GM13976 (cell line): ENCODE results near the gene ATXN7.

Experiments
- DNase-seq: peaks from one replicate; pipeline ENCODE4 v3.0.0; 2012; ENCODE audit warnings: low spot score
- in situ Hi-C: fragments of 300-500 bp; cut with MboI; formaldehyde crosslinking; loops from one replicate; pipeline ENCODE4 v1.12.0; 2022; ENCODE audit warnings: low sequenced_read_pairs, mixed read lengths, inconsistent platforms; ENCODE audit not compliant: unreplicated experiment
- TF ChIP-seq, protein P1 (sequence below): IDR thresholded peaks from 2 replicates; pipeline ENCODE4 v1.5.1; 2012; ENCODE audit warnings: borderline replicate concordance, mild to moderate bottlenecking; ENCODE audit not compliant: insufficient read depth; ENCODE audit errors: extremely low read depth, missing control alignments, control extremely low read depth

ATXN7 gene

DNA sequence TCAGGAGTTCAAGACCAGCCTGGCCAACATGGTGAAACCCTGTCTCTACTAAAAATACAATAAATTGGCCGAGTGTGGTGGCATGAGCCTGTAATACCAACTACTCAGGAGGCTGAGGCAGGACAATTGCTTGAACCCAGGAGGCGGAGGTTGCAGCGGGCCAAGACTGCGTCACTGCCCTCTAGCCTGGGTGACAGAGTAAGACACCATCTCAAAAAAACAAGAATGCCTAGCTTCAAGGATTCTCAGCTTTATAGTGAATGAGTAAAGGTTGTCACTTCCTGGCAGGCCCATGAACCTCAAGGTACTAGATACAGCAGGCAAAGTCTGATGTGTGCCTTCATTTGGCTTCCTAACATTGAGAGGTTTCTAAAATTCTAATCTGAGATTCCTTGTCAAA, 14.5 kb upstream of the ATXN7 start:
- TF ChIP-seq, protein P1, sequence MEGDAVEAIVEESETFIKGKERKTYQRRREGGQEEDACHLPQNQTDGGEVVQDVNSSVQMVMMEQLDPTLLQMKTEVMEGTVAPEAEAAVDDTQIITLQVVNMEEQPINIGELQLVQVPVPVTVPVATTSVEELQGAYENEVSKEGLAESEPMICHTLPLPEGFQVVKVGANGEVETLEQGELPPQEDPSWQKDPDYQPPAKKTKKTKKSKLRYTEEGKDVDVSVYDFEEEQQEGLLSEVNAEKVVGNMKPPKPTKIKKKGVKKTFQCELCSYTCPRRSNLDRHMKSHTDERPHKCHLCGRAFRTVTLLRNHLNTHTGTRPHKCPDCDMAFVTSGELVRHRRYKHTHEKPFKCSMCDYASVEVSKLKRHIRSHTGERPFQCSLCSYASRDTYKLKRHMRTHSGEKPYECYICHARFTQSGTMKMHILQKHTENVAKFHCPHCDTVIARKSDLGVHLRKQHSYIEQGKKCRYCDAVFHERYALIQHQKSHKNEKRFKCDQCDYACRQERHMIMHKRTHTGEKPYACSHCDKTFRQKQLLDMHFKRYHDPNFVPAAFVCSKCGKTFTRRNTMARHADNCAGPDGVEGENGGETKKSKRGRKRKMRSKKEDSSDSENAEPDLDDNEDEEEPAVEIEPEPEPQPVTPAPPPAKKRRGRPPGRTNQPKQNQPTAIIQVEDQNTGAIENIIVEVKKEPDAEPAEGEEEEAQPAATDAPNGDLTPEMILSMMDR = no peak
- in situ Hi-C loops = loop anchor here (25.0 kb wide), 1 partner anchor 613 kb away; no protein-coding TSS in a partner anchor
- no peak for DNase-seq

DNA sequence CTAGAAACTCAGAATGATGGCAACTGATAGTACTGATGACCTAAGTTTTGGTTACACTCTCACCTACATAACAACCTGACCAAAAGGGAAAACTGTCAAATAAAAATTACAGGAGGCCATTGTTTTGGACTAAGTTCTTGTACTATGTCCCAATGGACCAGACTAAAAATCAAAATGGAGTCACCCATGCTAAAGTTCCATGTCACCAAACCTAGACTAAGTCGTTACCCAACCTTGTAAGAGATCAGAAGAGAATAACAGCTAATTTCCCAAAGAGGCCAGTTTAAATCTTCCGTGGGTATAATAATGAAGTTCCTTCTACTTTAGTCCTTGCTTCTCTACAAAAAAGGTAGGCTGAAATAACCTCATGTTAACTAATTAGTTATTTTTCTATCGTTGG, 12.4 kb upstream of the ATXN7 start:
- in situ Hi-C loops = no loop called here
- TF ChIP-seq, protein P1 = no peak
- DNase-seq = no peak

DNA sequence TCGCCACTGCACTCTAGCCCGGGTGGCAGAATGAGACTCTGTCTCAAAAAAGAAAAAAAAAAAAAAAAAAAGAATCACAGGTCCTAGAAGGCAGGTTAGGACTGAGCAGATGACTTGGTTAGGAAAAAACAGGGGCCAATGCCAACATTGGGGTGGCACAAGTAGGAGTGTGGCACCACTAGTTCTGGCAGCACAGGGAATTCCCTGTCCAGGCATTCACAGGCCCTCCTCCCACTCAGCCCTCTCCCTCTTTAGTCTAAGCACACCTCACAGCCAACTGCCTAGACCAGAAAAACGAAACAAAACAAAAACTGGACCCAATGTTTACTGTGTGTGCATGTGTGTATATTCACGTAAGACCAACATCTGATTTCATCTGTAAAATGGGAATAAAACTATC, 10.6 kb upstream of the ATXN7 start:
- DNase-seq = no peak
- TF ChIP-seq, protein P1 = no peak
- in situ Hi-C loops = no loop called here

DNA sequence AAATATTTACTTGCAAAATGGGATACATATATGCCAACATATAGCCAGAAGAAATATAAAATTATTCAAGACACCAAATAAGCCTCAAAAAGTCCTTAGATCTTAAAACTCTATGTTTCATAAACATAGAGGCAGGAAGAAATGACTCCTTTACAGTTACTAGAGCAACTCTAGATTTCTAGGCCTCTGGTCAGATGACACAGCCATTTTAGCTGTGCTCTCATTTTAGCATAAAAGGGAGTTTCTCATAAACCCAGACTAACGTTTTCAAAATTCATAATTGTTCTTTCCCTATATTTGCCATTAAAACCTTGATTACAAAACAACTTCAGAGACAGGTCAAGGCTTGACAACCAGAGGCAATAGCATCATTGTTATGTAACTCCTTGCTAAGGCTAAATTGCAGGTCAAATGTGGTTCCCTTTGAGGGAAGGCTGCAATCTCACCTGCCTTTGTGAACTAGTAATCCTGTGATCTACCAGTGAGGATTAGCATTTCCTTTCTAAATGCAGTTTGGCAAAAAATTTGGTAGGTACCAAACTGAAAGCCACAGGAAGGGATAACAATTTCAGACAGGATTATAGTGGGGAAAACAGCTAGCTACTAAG, 8.2 kb upstream of the ATXN7 start:
- TF ChIP-seq, protein P1 = no peak
- in situ Hi-C loops = no loop called here
- no peak for DNase-seq

DNA sequence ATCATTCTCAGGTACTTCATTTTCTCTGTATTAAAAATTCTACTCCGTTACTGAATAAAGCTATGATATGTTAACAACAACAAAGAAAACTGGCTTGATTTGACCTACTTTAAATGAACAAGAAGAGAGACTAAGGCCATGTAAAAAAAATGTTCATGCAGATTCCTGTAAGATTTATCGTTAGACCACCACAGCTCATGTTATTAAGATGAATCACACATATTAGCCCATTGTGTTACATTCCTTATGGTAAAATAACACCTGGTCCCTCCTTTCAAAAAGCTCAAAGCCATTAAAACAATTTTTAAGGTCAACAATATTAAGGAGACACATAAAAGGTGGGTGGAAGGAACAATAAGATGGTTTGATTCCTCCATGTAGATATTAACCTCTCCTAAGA, 6.4 kb upstream of the ATXN7 start:
- in situ Hi-C loops = no loop called here
- TF ChIP-seq, protein P1 = no peak
- no peak for DNase-seq

DNA sequence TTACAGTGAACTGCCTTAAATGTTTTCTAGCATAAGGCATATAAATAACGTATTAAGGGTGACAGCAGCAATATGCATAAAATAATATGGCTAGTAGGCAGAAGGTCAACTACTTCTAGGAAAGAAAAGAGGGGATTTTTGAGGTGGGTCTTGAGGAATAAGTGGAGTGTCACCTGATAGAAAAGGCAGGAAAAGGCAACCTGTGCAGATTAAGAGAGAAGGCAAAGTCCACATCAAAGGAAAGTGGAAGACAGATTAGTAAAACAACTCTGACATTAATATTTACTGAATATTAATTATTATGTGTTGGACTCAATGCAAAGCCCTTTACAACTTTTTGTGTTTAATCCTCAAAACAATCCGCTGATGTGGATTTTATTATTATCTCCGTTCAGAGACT, 2.9 kb upstream of the ATXN7 start:
- in situ Hi-C loops = no loop called here

More for the DNA sequence above, 2.9 kb upstream of the ATXN7 start:
- TF ChIP-seq, protein P1 = no peak
- DNase-seq = no peak
